GM19463 (cell line): ENCODE data around the gene OR4D9.
"Not testable (repeated sequence)": the region's sequence is repeated elsewhere in the genome, so short reads cannot be mapped to it uniquely, and the experiment has no call there.

ENCODE experiments used
- ATAC-seq: cut with Tn5 transposase; IDR thresholded peaks from one replicate; pipeline ENCODE4 v1.9.1; 2021; ENCODE audit warnings: mild to moderate bottlenecking, moderate library complexity; ENCODE audit not compliant: unreplicated experiment

The OR4D9 gene

DNA sequence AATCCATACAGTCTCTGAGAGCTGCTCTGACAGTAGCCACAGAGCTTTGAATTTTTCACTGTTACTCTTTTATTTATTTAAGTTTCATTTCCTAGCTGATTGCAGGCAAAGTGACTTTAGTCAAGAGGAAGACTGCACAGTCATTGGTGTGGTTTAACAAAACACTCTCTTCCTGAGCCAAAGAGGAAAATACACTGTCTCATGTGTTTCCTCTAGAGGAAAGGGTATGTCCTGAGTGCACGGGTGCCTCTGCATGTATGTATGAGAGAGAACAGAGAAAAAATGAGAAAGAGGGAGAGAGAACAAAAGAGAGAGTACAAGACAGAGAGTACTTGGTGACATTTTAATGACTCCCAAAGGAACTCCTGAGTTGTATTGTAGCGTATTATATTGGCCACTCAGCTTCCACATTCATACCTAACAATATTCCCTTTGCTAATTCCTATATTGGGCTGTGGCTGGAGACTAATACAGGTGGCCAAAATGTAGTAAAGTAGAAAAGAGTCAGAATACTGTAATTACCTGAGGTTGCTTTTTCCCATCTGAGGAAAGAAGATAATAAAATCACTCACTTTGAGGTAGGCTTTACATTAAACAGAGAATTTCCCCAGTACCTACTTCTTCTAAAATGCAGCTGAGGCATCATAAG is at the start of gene OR4D9:
TSS of gene OR4D9 (plus strand) at position 599 of the 649 bp plus-strand sequence. CDS start 3,374 bp downstream, outside the sequence.
- ATAC-seq, result no peak

DNA sequence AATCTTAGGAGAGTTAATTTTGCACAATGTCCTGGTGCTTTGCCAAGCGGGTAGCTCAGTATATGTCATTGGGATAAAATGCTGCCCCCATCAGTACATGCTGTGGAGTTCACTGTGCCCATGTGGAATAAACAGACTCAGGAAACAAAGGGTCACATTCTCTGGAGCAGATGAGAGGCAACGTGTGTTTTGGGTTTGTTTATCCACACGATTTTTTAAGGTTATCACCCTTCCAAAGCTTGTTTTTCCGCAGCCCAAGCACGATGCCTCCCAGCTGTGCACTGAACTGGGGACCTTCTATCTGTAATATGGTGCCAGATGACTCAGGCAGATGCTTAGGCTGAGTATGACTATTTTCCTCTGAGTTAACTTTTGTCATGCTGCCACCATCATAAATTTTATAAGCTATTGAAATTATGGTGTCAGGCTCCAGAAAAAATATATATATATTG is 48.1 kb upstream of the OR4D9 start:
- no peak for ATAC-seq

DNA sequence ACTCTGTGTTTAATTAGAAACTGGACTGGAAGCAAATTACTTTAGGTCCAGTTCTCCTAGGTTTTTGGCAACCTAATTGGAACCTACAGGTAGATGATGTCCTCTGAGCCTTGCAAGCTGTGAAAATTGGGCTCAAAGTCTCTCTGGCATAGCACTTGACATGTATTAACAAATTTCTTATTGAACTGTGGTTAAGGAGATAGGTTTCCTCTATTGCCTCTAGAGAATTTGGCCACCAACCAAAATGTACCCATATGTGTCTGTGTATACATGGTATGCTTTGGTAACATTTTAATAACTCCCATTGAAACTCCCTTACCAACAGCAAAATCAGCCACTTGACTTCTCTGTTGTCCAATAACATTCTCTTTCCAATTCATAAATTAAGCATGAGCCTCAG is 38.3 kb upstream of the OR4D9 start, which contains the start of gene OR4D10:
TSS of gene OR4D10 (plus strand) at position 301 of the 400 bp plus-strand sequence. CDS start 4,115 bp downstream, outside the sequence.
- no peak for ATAC-seq

DNA sequence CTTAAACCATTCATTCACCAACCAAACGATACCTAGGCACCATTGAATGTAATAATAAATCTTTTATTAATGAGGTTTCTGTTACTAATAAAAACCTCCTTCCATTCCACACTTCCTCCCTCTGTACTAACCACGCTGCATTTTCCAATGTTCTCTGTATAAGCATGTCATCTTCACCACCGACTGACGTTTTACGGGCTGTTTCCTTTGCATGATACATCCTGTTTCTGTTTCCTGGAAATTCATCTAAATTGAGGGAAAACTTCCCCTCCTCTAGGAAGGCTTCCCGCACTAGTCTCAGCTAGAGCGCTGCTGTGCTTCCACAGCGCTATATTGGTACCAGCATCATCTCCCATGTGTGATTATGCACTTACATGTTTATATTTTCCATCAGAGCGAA is 36.2 kb upstream of the OR4D9 start:
- no peak for ATAC-seq

DNA sequence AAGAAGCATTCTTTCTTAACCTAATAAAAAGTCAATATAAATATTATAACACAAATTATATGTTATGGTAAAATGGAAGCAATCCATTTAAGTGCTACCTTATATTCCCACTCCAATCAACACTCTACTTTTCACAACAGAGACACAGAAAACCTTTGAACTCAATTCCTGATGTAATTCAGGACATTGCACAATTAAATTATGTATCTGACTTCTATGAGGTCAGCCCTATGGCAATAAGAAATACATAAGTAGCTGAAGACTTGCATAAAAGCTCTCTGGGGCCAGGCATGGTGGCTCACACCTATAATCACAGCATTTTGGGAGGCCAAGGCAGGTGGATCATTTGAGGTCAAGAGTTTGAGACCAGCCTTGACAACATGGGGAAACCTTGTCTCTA is 31.4 kb upstream of the OR4D9 start:
- ATAC-seq, result no peak

DNA sequence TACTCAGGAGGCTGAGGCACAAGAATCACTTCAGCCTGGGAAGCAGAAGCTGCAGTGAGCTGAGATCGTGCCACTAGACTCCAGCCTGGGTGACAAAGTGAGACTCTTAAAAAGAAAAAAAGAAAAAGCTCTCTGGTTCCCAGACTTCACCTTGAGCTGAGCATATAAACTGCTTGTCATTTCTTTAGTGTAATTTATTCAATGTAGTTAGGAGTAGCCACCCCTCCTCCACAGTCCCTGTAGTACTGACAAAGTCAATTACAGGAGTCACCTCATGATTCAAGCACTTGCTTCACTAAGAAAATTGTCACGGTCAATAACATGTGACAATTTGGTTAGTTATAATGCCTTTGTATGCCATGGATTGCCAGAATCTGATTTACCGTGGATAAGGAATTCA is 31.0 kb upstream of the OR4D9 start:
- ATAC-seq, result no peak

DNA sequence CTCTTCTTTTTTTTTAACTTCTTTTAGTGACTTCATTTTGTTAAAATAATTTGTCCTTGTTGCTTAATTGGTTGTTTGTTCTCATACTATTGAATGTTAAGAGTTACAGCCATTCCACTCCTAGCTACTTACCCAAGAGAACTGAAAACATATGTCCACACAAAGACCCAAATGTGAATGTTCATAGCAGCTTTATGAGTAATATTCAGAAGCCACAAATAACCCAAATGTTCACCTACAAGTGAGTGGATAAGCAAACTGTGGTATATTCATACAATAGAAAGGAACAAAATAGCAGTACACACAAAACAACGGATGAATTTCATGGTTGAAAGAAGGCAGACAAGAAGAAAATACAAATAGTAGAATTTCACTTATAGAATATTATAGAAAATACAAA is 9.4 kb upstream of the OR4D9 start:
- no peak for ATAC-seq

DNA sequence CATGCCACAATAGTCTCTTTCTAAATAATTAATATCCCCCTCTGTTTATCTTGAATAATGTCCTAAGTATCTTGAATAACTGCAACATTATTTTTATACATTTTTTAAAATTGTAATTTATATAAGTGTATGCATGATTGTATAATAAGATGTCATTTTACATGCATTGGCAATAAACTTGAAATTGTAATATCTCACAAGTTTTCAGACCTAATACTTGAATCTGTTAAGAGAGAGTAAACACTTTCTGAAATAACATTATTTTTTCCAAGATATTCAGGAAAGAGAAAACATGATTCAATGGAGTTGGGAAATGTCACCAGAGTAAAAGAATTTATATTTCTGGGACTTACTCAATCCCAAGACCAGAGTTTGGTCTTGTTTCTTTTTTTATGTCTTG is 8.1 kb upstream of the OR4D9 start, which contains the start of gene OR4D11:
TSS of gene OR4D11 (plus strand) at position 301 of the 400 bp plus-strand sequence. CDS start at position 301, 0 bp downstream.
- ATAC-seq, result no peak

DNA sequence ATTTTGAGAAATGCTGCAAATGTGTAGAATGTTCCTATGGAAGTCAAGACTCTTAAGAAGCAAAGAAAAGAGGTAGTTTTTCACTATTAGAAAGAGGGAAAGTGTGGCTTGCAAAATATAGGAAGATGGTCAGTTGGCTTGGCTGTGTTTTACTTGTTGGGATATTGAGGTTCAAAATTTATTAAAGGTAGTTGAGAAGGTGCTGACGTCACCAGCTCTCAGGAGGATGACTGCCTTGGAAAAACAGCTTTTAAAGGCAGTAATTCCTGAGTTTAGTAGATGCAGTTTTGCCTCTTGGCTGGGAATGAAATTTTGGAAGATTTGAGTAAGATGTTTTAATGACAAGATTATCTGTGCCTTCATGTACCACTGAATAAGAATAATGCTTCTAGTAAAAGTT is 336 bp downstream of the OR4D9 start:
- ATAC-seq, result no peak

DNA sequence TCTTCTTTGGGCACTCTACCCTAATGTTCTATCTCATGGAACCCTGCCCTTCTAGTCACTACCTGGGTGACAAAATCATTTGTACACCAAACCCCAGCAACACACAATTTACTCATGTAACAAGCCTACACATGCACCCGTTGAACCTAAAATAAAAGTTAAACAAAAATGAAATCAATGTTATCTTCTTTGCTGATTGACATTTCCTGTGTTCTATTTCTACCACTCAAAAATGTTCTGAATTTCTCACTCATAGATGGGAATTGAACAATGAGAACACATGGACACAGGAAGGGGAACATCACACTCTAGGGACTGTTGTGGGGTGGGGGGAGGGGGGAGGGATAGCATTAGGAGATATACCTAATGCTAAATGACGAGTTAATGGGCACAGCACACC is 8.8 kb downstream of the OR4D9 start:
- ATAC-seq, result not testable (repeated sequence)

DNA sequence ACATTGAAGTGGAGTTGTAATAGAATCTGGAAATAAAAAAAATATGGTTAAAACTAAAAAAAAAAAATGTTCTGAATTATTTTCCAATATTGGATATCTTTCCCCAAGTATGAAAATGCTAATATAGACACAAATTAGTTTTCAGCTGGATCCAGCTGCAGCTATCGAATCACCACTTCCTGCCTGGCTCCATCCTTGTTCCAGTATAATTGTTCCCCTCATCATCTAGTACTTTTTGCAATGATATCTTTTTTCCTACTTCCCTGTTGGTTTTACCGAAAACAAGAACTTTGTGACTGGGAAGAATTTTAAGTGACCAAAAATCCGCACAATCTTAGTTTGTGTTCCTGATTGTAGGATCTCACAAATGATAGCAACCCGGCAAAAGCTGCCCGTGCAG is 9.4 kb downstream of the OR4D9 start:
- ATAC-seq, result no peak

DNA sequence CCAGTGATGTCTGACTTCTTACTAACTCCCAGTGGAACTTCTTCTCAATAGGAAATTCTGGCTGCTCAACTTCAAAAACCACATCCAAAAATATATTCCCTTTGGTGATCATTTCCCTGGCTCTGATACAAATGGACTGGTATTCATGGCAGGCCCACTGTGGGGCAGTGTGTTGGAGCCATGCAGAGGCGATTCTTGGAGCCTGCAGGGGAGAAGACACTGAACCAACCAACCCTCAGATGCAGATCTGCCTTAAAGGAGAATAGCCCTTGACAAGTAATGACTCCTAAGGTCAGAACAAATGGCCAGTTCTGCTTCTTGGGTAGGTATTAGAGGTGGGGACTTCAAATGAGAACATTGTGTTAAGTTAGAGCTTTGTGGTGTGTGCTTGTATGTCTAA is 12.2 kb downstream of the OR4D9 start:
- ATAC-seq, result no peak

DNA sequence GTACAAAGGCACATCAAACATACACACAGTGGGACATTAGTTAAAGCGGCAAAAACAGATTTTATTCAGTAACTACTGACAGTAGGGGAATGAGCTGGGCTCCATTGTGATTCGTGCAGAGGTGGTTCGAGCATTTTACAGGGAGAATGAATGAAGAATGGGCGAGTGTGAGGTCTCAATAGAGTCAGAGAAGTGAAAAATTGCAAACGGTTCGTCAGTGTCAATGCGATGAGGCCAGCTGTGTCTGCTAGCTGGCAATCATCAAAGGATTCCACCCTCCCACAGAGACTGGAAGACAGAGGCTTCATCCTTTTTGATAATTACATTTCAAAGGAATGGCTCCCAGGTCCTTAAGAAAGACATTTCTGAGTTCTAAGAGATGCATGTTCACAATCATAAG is 17.4 kb downstream of the OR4D9 start:
- no peak for ATAC-seq

DNA sequence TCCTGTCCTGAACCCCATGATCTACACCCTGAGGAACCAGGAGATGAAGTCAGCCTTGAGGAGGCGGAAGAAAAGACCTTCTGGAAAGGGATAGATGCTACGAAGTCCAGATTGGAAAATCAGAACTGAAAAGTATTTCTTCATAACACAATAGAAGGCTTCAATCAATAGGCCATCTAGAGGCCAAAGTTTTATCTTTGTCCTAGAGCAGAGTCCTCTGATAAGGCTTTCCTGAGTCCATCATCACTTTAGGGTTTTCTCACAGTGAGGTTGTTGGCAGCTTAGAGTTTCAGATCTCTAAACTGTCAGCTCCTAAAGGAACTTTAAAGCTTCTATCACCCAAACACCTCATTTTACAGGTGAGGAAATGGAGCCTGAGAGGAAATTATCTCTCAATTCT is 21.3 kb downstream of the OR4D9 start:
- ATAC-seq, result no peak

DNA sequence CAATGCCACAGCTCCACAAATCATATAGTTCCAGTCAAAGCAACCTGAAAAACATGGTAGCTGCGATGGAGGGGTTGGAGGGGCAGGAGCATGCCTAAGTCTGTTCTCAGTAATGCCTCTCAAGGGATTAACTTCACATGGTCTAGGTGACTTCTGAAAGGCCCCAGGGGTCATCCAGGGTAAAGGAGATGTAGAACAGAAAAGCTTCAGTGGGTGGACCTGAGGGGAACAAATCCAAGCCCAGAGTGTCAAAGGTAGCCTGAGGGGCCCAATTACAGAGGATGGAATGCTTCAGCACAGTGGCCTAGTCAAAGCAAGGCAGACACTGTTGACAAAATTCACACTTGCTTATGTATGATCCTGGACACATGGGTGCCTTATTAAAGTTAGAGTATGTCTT is 23.3 kb downstream of the OR4D9 start:
- no peak for ATAC-seq

DNA sequence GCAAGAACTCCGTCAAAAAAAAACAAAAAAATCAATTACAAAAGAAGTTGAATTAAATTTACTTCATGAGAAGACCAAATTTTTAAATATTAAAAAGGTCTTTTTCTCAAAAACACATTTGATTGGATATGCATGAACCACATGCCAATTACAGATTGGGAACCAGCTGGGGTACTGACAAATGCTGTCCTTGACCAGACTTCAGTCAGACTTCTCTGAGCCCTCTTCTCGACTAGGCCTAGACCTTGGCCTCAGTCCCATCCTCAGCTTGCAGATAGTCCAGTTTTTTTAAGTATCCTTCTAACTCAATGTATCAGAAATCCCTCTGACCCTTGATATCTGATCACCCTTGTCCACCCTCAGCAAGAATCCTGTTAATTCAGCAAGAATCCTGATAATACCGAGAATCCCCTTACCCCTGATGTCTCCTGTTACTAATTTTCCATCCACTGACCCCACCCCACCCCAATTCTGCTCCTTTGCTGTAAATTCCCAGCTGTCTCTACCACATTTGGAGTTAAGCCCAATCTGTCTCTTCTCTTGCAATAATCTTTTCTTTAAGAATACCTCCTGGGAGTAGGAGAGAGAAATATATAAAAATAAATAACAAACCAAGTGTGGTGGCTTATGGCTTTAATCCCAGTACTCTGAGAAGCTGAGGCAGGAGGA is 30.9 kb downstream of the OR4D9 start:
- ATAC-seq, result no peak

DNA sequence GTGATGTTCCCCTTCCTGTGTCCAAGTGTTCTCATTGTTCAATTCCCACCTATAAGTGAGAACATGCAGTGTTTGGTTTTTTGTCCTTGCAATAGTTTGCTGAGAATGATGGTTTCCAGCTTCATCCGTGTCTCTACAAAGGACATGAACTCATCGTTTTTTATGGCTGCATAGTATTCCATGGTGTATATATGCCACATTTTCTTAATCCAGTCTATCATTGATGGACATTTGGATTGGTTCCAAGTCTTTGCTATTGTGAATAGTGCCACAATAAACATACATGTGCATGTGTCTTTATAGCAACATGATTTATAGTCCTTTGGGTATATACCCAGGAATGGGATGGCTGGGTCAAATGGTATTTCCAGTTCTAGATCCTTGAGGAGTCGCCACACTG is 32.4 kb downstream of the OR4D9 start:
- not testable (repeated sequence) for ATAC-seq

DNA sequence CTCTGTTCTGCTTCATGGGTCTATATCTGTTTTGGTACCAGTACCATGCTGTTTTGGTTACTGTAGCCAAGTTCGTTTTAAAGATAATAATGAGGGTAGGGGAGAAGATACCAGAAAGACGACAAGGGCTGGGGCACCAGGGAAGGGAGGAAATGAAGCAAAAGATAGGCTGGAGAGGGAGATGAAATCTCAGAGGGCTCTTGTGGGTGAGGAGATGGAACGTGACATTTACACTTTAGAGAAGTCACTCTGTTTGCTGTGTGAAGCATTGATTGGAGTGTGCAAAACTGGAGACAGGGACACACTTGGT is 33.5 kb downstream of the OR4D9 start:
- no peak for ATAC-seq

DNA sequence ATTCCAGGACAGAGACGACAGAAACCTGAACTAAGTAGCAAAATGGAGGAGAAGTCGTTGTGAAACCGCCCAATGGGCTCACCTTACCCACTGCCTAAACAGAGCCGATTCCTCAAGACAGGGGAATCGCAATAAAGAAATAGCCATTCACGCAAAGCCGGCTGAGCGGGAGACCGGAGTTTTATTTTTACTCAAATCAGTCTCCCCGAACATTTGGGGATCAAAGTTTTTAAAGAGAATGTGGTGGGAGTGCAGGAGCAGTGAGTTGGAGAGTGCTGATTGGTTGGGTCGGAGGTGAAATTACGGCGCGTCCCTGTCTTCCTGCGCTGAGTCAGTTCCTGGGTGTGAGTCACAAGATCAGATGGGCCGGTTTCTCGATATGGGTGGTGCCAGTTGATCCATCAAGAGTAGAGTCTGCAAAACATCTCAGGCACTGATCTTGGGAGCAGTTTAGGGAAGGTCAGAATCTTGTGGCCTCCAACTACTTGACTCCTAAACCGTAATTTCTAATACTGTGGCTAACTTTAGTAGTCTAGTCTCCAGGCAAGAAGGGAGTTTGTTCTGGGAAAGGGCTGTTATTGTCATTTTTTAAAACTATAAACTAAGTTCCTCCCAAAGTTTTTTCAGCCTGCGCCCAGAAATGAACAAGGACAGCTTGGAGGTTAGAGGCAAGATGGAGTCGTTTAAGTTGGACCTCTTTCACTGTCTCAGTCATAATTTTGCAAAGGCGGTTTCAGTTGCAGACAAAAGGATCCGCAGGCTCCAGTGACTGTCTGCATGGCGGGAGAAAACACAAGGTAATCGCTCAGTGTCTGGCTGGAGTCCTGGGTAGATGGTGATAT is 34.1 kb downstream of the OR4D9 start:
- no peak for ATAC-seq

DNA sequence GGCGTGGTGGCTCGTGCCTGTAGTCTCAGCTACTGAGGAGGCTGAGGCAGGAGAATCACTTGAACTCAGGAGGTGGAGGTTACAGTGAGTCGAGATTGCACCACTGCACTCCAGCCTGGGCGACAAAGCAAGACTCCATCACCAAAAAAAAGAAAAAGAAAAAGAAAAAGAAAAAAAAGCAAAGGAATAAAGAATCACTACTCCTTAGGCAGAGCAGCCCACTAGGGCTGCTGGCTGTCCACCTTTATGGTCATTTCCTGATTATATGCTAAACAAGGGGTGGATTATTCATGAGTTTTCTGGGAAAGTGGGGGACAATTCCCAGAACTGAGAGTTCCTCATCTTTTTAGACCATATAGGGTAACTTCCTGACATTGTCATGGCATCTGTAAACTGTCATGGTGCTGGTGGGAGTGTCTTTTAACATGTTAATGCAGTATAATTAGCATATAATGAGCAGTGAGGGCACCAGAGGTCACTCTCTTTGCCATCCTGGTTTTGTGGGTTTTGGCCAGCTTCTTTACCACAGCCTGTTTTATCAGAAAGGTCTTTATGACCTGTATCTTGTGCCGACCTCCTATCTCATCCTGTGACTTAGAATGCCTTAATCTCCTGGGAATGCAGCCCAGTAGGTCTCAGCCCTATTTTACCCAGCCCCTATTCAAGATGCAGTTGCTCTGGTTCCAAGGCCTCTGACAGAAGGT is 36.4 kb downstream of the OR4D9 start:
- not testable (repeated sequence) for ATAC-seq

DNA sequence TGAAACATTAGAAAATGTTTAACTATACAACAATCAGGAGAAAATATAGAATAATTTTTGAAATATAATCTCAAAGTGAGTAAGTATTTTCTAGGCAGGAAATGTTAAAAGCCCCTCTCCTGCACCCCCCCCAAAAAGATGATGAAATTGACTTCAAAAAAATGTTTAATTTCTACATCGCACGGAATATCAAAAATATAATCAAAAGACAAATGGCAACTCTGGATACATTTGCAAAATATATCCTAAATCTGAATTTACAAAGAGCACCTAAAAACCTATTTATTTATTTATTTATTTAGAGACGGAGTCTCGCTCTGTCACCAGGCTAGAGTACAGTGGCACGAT is 36.9 kb downstream of the OR4D9 start:
- ATAC-seq, result no peak
